Body of pancreas (tissue), 4 donors: ENCODE results near the gene TRAPPC5. TPM values are rescaled to one million over a fixed set of nuclear protein-coding genes. Genes with fewer than 3 reads are reported as not detected.

ENCODE experiments used
- ATAC-seq: fragments of 150-250 bp; one replicate; pipeline ENCODE4 v1.9.1; 2016
- DNase-seq, 4 donors: peaks; one replicate each; pipeline ENCODE4 v3.0.0-alpha.2; 2019
- H3K27ac ChIP-seq, 4 donors: fragments of 200-600 bp; sonication (generic); 1 replicate in 3 of 4; 2 replicates in 1 of 4; pipeline versions ENCODE4 v1.5.1 to v1.6.1; 2016 to 2019; ENCODE audit warnings: mild to moderate bottlenecking in 1 of 4, mixed read lengths in 1 of 4, moderate library complexity in 1 of 4
- H3K27me3 ChIP-seq, 2 donors: fragments of 200-600 bp; sonication (generic); one replicate each; pipeline ENCODE4 v1.6.0; 2016; ENCODE audit warnings: mild to moderate bottlenecking in 1 of 2
- H3K36me3 ChIP-seq, 2 donors: fragments of 200-600 bp; sonication (generic); replicated peaks in 1 of 2; 2 replicates each; pipeline ENCODE4 v1.5.1; 2016; ENCODE audit warnings: low read depth in 2 of 2; ENCODE audit not compliant: insufficient read depth in 1 of 2
- H3K4me1 ChIP-seq: fragments of 200-600 bp; sonication (generic); one replicate; pipeline ENCODE4 v1.6.0; 2016
- H3K4me3 ChIP-seq, 2 donors: fragments of 200-600 bp; sonication (generic); 1 replicate in 1 of 2; 2 replicates in 1 of 2; pipeline ENCODE4 v1.5.1; 2016 to 2019
- H3K9me3 ChIP-seq, 3 donors: fragments of 200-600 bp; sonication (generic); 1 replicate in 2 of 3; 2 replicates in 1 of 3; pipeline ENCODE4 v1.5.1; 2016
- POLR2A ChIP-seq, 3 donors: fragments of 450-650 bp; IDR thresholded peaks; one replicate each; pipeline ENCODE4 v1.6.1; 2016; ENCODE audit warnings: antibody characterized with exemption in 3 of 3, mild to moderate bottlenecking in 2 of 3
- WGBS, 2 donors: methylation state at CpG; one replicate each; pipeline ENCODE4 v1.1.5; 2017; 5-methylcytosine and 5-hydroxymethylcytosine counted together
- intact Hi-C: fragments of 100-400 bp; cut with DNase I; formaldehyde crosslinking; loops from one replicate; pipeline ENCODE4 v1.15.1; 2023
- total RNA-seq, 2 donors: library from RNA; depleted of rRNA; stranded (reverse); fragments of >200 nt; gene quantifications; one replicate each; pipeline ENCODE4 v1.1.0, GENCODE V29; 2016
- TF ChIP-seq, protein P1 (sequence below), 7 experiments: fragments of 450-650 bp in 4 of 7; fragments of 200-600 bp in 3 of 7; sonication (generic) in 3 of 7; IDR thresholded peaks; one replicate each; pipeline ENCODE4 v1.5.1; 2016 to 2019; ENCODE audit warnings: antibody characterized with exemption in 7 of 7

TRAPPC5 gene
- total RNA-seq, 2 donors from 2014 or later: 10.9 to 18.7 TPM

GRCh38 chr19:7730286-7731217 lies 49.9 kb downstream of the TRAPPC5 start:
- ATAC-seq: no peak
- TF ChIP-seq, protein P1, sequence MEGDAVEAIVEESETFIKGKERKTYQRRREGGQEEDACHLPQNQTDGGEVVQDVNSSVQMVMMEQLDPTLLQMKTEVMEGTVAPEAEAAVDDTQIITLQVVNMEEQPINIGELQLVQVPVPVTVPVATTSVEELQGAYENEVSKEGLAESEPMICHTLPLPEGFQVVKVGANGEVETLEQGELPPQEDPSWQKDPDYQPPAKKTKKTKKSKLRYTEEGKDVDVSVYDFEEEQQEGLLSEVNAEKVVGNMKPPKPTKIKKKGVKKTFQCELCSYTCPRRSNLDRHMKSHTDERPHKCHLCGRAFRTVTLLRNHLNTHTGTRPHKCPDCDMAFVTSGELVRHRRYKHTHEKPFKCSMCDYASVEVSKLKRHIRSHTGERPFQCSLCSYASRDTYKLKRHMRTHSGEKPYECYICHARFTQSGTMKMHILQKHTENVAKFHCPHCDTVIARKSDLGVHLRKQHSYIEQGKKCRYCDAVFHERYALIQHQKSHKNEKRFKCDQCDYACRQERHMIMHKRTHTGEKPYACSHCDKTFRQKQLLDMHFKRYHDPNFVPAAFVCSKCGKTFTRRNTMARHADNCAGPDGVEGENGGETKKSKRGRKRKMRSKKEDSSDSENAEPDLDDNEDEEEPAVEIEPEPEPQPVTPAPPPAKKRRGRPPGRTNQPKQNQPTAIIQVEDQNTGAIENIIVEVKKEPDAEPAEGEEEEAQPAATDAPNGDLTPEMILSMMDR (IDR thresholded peaks at IDR 0.05): no peak
- Histone ChIP-seq H3K4me3 (no peak overlapping the region), H3K4me1 (no peaks in the 10 kb centered on the region), H3K36me3 (no peaks in the 10 kb centered on the region), H3K27me3 (peaks cover 0 to 11% of the 10 kb centered on the region in 2 donors), H3K27ac (no peak overlapping the region), H3K9me3 (no peaks in the 10 kb centered on the region)
- 1 to 5% methylated on average over 7 to 61 of the region's 78 CpGs for WGBS, 2 donors
- no peak for DNase-seq
- intact Hi-C loops: no loop called here

- Histone ChIP-seq H3K36me3 (no peaks in the 10 kb centered on the region), H3K9me3 (no peaks in the 10 kb centered on the region), H3K27ac (no peak overlapping the region), H3K4me1 (no peaks in the 10 kb centered on the region), H3K4me3 (no peak overlapping the region), H3K27me3 (peaks cover 0 to 16% of the 10 kb centered on the region in 2 donors)
- DNase-seq (no peak), ATAC-seq (no peak)
- 34 to 70% methylated on average over 22 to 25 of the region's 39 CpGs for WGBS, 2 donors
- intact Hi-C loops: no loop called here
- TF ChIP-seq POLR2A (IDR thresholded peaks at IDR 0.05): no peak
- TF ChIP-seq, protein P1 (IDR thresholded peaks at IDR 0.05): no peak
Observed at GRCh38 chr19:7731218-7731595, 50.6 kb downstream of the TRAPPC5 start.

DNA sequence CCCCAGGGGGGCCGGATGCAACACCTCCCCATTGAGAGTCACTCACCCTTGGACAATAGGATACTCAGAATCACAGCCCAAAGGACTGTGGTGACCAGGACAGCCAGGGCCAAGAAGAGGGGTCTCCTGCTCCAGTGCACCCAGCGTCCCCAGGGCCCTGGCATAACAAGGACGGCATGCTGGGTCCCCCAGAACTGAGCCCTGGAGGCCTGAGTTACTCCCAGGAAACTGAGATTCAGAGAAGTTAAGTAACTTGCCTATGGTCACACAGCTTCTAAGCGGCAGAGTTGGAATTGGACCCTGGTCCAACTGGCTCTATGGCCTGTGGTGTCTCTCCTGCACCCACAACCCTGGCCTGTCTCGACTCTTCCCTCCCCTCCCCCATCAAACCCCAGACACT lies 51.0 kb downstream of the TRAPPC5 start:
- TF ChIP-seq, protein P1 (IDR thresholded peaks at IDR 0.05): no peak
- no peak for TF ChIP-seq POLR2A (IDR thresholded peaks at IDR 0.05)
- no peaks in the 10 kb centered on the region for H3K9me3 ChIP-seq
- intact Hi-C loops: no loop called here
- no peaks in the 10 kb centered on the region for H3K36me3 ChIP-seq
- no peaks in the 10 kb centered on the region for H3K4me1 ChIP-seq
- H3K27ac ChIP-seq: no peak overlapping the region
- H3K4me3 ChIP-seq: no peak overlapping the region
- no peak for ATAC-seq
- no peak for DNase-seq
- 45 to 90% methylated on average over 2 to 5 of the region's 5 CpGs for WGBS, 2 donors
- peaks cover 0 to 16% of the 10 kb centered on the region in 2 donors for H3K27me3 ChIP-seq

- no peak for TF ChIP-seq POLR2A (IDR thresholded peaks at IDR 0.05)
- TF ChIP-seq, protein P1 (IDR thresholded peaks at IDR 0.05): no peak
- H3K4me1 ChIP-seq: no peaks in the 10 kb centered on the region
- ATAC-seq (no peak), DNase-seq (no peak)
- 55 to 56% methylated on average over 5 to 9 of the region's 9 CpGs for WGBS, 2 donors
- peaks cover 0 to 16% of the 10 kb centered on the region in 2 donors for H3K27me3 ChIP-seq
- no peaks in the 10 kb centered on the region for H3K36me3 ChIP-seq
- H3K9me3 ChIP-seq: no peaks in the 10 kb centered on the region
- no peak within 1 kb of the TSS for H3K27ac ChIP-seq
- no peak within 1 kb of the TSS for H3K4me3 ChIP-seq
- intact Hi-C loops: no loop called here
Observed at GRCh38 chr19:7732045-7732444, 51.4 kb downstream of the TRAPPC5 start, which contains the start of gene CLEC4G. Gene CLEC4G (minus strand): TSS chr19:7732110. CDS start chr19:7732102, 8 bp downstream.
